ENCODE results near the gene SNTB2.

SNTB2 gene

DNA sequence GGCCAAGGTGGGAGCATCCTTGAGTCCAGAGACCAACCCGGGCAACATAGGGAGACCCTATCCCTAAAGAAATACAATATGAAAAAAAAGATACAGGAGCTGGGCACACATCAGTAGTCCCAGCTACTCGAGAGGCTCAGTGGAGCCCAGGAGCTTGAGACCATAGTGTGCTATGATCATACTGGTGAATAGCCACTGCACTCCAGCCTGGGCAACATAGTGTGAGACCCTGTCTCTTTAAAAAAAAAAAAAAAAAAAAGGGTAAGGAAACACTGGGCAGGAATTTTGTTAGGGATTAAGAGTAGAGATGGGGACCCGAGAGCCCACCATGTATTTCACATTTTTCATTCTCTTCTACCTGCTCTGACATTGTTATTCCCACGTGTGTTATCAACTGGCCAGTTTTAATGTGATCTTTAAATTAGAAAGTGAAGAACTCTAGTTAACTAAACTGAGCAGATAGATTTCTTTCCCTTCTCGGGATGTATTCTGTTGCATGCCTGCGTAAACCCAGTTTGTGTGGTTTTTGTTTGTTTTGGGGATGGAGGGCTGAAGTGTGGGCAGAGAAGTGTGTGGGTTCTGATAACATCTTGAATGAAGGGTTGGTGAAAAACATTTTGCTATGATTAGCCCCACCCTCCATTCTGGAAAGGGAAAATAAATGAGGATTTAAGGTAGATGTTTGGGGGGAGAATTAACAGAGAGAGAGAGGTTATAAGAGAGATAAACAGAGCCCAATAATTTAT lies 17.2 kb upstream of the SNTB2 start:
- H3K27ac ChIP-seq = no peak overlapping the region
- TF ChIP-seq, protein P1, sequence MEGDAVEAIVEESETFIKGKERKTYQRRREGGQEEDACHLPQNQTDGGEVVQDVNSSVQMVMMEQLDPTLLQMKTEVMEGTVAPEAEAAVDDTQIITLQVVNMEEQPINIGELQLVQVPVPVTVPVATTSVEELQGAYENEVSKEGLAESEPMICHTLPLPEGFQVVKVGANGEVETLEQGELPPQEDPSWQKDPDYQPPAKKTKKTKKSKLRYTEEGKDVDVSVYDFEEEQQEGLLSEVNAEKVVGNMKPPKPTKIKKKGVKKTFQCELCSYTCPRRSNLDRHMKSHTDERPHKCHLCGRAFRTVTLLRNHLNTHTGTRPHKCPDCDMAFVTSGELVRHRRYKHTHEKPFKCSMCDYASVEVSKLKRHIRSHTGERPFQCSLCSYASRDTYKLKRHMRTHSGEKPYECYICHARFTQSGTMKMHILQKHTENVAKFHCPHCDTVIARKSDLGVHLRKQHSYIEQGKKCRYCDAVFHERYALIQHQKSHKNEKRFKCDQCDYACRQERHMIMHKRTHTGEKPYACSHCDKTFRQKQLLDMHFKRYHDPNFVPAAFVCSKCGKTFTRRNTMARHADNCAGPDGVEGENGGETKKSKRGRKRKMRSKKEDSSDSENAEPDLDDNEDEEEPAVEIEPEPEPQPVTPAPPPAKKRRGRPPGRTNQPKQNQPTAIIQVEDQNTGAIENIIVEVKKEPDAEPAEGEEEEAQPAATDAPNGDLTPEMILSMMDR (conservative IDR thresholded peaks at IDR 0.05) = no peak

DNA sequence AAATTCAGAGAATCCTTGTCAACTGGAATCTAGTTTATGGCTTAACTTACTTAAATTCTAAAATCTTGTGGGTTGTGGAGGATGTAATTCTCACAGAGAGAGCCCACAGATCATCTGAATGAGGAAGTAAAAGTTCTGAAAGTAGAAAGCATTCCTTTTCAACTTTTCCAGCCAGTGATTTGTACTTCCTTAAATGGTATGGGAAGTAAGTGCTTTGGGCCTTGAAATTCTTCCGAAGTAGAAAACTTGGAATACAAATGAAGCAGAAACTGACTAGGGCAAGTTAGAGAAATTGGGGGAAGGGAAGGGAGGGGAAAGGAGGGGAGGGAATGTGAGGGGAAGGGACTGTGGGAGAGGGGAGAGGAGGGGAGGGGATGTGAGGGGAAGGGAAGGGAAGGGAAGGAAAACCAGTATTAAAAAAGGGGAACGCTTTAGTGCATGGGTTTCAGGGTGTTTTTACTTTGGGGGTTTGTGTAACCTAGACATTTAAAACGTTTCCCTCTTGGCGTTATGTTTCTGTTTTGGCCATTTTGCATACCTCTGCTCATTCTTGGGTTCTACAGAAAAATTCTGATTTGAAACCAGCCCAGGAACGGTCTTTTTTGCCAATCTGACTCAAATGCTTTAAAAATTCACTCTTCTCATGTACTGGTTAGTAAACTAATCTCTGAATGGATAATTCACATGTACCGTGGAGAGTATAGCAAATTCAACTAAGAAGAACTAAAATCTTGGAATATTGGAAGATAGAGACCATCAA lies 15.5 kb upstream of the SNTB2 start:
- no peak overlapping the region for H3K27ac ChIP-seq
- TF ChIP-seq, protein P1 (conservative IDR thresholded peaks at IDR 0.05) = no peak

DNA sequence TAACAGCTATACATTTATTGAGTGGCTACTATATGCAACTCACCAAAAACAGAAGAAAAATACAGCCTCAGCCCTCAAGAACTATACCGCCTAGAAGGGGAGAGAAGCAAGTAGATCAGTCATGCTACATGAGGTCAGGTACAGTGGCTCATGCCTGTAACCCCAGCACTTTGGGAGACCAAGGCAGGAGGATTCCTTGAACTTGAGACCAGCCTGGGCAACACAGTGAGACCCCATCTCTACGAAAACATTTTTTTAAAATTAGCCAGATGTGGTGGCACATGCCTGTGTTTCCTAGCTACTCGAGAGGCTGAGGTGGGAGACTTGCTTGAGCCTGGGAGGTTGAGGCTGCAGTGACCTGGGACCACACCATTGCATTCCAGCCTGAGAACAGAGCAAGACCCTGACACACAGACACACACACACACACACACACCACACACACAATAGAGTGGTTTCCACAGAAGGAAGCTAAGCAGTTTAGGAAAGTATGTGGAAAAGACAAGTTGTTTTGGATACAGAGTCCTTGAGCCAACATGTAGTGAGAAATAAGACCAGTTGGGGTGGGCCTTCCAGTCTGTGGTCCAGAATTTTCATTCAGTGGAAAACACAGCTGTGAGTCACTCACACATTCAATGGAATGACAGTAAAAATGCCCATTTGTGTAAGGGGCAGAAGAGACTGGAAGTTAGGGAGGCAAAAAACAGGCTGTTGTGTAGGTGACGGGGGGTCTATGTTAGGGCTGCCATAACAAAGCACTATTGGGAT lies 10.7 kb upstream of the SNTB2 start:
- no peak overlapping the region for H3K27ac ChIP-seq

DNA sequence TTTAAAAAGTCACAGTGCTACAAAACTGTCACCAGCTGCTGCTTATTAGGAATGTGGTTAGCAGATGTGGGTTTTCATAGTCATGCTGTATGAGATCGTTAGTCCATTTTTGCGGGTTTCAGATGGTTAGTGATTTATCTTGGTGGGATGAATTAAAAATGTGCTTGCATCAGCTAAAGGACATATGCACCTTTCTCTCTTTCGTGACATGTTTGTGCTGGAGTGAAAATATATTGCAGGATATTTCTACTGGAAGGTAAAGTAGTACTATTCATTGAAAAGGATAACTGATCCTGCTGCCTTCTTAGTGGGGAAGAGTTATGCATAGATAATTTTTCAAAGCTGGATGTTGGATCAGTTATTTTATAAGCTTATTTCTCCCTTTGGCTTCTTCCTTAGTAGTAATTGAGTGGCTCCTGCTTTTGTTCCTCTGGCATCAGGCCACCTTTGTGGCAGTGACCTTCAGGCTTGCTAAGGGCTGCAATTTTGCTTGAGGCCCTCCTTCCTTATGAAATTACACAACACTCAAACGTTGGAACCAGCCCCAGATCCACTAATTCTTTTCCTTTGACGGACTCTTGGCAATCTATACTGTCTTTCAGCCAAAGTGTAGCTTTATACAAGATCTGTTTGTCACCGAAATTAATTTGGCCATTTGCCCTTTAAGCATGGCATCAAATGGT lies 7.5 kb upstream of the SNTB2 start:
- TF ChIP-seq, protein P1 (conservative IDR thresholded peaks at IDR 0.05) = no peak
- peak overlapping the region; percentile 80 for H3K27ac ChIP-seq

More for the DNA sequence above, 10.7 kb upstream of the SNTB2 start:
- TF ChIP-seq, protein P1 (conservative IDR thresholded peaks at IDR 0.05) = no peak

DNA sequence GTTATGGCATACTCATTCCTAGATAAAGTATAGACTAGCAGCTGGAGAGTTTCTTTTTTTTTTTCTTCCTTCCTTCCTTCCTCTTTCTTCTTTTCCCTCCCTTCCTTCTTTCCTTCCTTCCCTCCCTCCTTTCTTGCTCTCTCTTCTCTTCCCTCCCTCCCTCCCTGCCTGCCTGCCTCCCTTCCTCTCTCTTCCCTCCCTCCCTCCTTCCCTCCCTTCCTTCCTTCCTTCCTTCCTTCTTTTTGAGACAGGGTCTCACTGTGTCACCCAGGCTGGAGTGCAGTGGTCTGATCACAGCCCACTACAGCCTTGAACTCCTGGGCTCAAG lies 7.0 kb upstream of the SNTB2 start:
- TF ChIP-seq, protein P1 (conservative IDR thresholded peaks at IDR 0.05) = no peak
- peak overlapping the region; percentile 80 for H3K27ac ChIP-seq

DNA sequence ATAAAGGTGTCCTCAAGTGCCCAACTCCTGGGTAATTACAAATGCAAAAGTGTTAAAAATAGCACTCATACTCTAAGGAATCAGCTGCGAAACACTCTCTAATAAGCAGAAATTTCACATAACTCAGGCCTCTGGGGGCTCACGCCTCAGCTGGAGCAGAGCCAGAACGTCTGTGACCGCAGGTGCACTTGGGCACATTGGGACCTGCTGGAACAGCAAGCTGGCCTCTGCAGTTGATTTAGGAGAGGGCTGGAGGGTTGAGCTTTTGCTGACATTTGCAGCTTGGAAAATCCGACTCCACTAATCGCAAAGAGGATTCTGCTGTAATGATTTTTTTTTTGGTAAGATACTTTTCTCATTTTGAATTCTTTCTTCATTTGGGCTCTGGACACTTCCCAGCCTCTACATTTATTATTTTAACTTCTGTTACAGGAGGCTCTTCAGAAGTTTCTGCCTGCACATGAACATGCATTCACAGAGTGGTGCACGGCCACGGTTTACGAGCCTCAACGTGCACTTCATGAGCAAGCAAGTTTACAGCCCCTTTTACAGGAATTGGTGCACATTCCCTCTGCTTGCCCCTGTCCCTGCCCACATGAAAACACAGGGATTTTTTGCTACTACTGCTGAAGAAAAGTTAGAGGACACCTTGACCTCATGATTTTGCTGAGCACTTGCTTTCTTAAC lies 4.1 kb upstream of the SNTB2 start:
- H3K27ac ChIP-seq = peak overlapping the region; percentile 64
- TF ChIP-seq, protein P1 (conservative IDR thresholded peaks at IDR 0.05) = no peak
